AG08395 (cell line): ENCODE data around the gene MACF1.
"Not testable (repeated sequence)": the region's sequence is repeated elsewhere in the genome, so short reads cannot be mapped to it uniquely, and the experiment has no call there.

ENCODE experiments used
- DNase-seq: peaks from one replicate; pipeline ENCODE4 v3.0.0; 2012; ENCODE audit warnings: mixed read lengths, low spot score

MACF1 gene

DNA sequence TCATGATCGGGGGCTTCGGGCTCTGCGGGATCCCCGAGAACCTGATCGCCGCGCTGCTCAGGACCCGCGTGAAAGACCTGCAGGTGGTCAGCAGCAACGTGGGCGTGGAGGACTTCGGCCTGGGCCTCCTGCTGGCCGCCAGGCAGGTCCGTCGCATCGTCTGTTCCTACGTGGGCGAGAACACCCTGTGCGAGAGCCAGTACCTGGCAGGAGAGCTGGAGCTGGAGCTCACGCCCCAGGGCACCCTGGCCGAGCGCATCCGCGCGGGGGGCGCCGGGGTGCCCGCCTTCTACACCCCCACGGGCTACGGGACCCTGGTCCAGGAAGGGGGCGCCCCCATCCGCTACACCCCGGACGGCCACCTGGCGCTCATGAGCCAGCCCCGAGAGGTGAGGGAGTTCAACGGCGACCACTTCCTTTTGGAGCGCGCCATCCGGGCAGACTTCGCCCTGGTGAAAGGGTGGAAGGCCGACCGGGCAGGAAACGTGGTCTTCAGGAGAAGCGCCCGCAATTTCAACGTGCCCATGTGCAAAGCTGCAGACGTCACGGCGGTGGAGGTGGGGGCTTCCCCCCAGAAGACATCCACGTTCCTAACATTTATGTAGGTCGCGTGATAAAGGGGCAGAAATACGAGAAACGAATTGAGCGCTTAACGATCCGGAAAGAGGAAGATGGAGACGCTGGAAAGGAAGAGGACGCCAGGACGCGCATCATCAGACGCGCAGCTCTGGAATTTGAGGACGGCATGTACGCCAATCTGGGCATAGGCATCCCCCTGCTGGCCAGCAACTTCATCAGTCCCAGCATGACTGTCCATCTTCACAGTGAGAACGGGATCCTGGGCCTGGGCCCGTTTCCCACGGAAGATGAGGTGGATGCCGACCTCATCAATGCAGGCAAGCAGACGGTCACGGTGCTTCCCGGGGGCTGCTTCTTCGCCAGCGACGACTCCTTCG is 310.9 kb downstream of the MACF1 start:
- DNase-seq: not testable (repeated sequence)

DNA sequence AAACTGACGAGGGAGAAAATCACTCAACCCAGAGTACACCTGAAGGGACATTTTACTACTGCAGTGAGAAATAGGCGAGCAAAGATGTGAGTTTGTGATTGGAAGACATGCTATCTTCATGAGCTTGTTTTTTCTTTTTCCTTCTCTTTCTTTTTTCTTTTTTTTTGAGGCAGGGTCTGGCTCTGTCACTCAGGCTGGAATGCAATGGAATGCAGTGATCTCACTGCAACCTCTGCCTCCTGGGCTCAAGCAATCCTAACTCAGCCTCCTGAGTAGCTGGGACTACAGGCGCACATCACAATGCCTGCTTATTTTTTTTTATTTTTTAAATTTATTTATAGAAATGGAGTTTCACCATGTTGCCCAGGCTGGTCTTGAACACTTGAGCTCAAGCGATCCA is 312.3 kb downstream of the MACF1 start:
- not testable (repeated sequence) for DNase-seq

DNA sequence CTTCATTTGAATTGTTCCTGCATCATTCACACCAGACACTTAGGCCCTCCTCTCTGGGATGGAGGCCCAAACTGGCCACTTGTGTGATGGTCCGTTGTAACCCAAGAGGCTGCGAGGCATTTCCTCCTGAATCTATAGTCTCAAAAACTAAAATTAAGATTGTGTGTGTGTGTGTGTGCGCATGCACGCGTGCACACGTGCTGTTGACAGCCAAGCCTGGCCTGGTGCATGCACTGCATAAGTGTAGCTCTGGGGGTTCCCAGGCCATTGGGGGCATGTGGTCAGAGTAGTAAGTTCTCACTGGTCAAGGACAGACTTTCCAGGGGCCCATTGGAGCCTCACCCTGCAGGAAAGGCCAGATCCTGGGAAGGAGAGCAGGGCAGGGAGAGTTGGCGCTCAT is 313.4 kb downstream of the MACF1 start:
- not testable (repeated sequence) for DNase-seq

DNA sequence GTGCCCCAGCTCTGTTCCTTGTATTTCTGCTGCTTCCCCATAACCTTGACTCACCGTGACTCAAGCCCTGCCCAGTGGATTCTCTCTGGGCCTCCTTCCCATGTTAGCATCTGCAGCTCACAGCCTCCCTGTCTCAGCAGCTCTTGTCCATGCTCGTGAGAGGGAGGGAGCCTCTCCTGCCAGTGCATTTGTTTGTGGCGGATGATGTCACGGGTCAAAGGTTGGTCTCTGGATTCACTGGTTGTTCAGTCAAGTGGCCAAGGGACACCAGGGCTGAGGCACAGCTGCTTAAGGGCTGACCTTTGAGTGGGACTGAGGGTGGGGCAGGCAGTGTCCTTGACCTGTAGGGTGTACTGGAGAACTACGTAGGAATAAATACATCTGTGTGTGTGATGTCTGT is 314.9 kb downstream of the MACF1 start:
- not testable (repeated sequence) for DNase-seq

DNA sequence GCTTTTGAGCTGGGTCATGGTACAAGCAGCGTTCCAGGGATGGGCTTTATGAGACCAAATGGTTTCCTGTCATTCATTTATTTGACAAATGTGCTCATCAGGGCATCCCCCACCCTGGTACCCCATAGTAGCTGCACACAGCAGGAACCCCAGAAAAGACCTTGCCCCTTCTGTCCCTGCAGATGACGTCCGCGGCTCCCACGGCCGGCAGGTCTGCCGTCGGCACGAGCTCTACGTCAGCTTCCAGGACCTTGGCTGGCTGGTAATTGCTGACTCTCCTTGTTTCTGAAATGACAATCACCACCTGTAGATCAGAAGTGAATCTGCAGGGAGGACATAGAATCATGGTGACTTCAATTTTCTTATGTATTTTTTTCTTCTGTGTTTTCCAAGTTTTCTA is 317.7 kb downstream of the MACF1 start:
- not testable (repeated sequence) for DNase-seq

DNA sequence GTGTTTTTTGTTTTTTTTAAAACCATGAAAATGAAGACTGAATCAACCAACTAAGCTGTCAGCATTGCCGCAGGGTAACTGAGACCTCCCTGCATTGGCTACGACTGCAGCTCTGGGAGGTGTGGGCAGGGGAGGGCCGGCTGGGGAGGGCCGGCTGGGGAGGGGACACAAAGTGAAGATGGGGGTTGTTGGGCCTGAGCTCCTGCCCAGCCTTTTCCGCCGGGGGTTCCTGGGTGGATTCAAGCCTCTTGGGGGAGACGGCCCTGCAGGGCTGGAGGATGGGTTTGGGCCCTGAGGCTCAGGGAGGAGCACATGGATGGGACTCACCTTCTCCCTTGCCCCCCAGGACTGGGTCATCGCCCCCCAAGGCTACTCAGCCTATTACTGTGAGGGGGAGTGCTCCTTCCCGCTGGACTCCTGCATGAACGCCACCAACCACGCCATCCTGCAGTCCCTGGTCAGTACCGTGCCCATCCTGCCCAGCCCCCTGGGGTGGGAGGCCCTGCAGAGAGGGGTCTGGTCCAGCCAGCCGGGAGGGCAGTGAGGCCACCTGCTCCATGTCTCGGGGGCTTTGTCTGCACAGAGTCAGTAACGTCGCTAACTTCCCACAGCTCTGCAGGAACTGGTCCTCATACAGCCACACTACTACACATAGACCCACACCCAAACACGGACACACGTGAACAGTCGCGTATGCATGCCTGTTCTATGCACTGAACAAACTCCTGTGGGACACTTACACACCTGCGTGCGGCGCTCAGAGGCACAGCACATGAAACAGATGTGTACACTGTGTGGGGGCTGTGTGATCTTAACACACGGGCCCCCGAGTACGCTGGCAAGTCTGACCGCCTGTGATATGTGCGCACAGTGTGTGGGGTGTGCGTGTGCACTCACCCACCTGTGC is 318.4 kb downstream of the MACF1 start:
- DNase-seq: no peak

DNA sequence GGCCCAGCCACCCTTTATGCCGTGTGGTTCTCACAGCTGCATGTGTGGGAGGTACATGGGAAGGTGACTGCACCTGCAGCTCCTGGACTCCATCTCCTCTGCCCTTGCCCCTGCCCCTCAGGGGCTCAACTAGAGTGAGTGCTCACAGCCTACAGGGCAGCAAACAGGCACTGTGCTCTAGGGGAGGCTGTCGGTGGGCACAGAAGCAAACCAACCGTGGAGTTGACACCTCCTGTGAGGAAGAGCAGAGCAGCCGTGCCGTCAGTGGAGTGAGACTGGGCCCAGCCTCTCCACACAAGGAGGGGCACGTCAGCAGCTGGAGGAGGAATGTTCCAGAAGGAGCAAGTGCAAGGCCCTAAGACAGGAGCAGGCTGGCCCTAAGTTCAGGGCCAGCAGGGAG is 319.7 kb downstream of the MACF1 start:
- no peak for DNase-seq

DNA sequence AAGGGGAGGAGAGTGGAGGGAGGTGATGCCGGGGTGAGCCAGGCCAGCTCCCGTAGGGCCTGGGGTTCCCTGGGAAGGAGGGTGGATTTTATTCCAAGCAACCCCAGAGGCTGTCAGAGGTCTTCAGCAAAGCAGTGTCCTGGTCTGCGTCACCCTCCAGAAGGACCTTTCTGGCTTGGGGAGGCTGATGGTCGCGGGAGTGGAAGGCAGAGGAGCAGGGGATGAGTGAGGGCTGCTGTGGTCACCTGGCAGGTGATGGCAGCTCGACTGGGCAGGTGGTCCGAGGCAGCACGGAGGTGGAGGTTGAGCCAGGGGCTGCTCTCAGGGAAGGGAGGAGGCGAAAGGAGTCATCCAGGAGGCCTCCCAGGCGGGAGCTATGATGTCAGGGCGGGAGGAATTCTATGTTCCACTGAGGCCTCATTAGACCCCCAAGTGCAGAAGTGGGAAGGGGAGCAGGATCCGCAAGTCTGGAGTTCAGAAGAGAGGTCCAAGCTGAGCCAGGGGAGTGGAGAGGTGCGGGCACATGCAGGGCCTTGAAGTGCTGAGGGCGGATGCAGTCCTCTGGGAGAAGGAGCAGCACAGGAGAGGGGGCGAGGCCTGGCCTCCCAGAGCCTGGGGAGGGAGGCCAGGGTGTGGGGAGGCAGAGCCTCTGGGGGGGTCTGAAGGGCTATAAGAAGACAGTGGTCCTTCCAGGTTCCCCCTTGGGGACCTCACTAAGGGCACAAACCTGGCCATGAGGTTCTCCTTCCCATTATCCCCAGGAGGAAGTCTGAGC is 320.3 kb downstream of the MACF1 start:
- no peak for DNase-seq

DNA sequence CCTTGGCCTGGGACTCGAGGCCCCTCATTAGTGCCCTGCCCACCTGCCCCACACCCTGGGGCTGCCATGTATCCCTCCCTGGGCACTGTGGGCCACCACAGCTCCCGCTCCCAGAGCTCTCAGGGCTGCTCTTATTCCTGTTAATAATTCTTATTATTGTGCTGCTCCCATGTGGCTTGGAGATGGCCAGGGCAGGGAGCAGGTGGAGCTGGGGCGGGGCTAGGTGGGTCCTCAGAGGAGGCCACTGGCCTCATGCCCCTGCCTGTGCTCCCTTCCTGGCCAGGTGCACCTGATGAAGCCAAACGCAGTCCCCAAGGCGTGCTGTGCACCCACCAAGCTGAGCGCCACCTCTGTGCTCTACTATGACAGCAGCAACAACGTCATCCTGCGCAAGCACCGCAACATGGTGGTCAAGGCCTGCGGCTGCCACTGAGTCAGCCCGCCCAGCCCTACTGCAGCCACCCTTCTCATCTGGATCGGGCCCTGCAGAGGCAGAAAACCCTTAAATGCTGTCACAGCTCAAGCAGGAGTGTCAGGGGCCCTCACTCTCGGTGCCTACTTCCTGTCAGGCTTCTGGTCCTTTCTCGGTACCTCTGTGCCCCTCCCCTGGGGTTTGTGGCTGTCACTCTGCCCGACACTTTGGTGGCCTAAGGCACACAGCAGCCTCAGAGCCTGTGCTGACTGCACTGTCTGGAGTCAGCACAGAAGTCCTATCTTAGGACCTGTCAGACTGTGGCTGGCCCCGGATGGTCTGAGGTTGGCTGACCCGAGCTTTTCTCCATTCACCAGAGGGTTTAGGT is 321.1 kb downstream of the MACF1 start:
- DNase-seq: no peak

DNA sequence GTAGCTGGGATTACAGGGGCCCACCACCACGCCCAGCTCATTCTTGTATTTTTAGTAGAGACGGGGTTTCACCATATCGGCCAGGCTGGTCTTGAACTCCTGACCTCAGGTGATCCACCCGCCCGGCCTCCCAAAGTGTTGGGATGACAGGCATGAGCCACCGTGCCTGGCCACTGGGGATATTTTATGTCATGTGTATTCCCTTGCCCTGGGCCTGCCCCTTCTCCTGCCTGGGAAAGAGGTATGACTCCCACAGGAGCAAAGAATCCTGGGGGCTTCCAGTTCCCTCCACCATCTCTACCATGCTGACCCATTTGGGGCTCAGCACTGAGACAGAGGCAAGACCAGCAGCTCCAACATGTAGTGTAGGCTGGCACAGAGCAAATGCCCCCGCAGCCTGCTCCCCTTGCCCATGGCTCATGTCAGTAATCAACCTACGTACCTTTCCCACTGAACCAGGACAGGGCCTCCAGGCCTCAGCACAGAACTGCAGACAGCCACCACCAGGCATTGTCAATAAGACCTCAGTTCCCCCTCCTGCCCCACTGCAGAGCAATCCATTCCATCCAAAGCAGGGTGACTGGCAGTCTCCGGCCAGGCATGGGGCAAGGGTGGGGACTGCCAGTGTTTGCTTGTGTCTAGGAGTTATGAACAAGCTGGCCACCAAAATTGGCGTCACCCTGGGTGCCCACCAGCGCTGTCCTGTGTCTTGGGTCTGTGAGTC is 322.1 kb downstream of the MACF1 start:
- DNase-seq: no peak

DNA sequence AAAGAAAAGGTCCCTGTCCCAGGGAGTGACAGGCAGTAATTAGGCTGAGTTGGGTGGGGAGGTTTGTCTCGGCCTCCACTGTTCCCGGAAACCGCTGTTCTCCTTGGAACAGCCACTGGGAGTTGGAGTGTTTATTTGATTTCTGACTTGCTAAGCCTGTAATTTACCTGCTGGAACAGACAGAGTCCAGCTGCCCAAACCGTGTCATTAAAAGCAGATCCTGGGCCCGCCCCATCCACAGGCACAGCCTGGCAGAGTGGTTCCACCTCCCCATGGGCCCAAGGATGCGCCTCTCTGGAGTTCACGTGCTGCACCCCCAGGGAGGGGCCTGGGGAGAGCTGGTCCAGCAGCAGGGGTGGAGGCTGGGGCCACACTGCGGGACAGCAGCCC is 322.7 kb downstream of the MACF1 start:
- DNase-seq: not testable (repeated sequence)

DNA sequence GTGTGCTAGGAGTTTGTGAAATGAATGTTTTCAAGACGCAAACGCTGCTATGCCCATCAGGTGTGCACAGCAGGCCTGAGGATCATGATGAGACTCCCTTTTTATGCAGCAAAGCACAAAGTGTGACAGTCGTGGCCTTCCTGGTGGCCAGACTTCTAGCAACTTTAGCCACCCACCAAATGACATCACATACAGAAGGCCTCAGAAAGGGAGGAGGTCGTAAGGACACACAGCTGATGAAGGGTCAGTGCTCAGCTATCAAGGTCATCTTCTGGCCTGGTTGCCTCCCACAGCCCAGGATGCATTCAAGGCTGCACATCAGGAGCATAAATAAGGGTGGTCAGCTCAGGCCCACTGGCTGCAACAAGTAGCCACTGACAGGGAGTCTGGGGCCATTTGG is 323.6 kb downstream of the MACF1 start:
- no peak for DNase-seq

DNA sequence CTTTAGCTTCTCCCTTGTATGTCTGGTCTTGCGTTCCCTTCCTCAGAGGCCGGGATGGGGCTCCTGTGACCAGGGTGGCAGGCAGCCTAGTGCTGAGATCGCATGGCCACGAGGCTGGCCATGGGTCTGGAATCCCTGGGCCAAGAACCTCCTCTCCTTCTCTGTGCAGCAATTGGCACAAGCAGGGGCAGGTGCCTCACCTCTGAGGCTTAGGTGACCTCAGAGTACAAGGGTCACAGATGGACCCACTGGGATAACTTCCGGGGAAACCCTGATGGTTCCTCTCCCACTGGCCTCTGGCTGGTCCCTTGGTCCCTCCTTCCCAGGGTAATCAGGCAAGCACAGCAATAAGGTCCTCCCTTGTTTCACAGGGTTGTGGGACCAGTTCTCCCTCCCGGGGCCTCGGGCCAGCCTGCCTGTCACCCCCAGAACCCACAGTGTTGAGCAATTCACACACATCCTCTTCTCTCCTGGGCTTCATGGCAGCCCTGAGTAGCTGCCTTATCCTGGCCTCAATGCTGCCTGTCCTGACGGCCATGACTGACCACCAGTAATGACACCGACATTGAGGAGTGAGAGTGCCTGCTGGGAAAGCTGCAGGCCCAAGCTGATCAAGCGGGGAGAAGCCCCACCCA is 325.5 kb downstream of the MACF1 start:
- no peak for DNase-seq

DNA sequence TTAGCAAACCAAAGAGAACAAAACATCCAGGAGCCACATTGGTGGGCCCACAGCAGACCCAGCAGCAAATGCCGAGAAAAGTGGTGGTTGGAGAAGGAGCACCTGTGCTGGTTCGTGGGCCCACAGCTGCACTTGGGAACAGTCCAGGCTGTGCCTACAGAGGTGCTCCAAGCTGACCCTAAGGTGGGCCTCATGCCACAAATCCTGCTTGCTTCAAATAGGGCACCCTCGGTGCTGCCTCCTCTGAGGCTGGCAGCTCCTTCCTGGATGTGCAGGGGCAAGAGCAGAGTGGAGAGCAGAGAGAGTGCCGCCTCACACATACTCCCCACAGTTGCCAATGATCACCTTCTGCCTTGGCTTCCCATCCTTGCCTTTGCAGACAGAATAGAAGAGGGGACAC is 327.0 kb downstream of the MACF1 start:
- DNase-seq: no peak

DNA sequence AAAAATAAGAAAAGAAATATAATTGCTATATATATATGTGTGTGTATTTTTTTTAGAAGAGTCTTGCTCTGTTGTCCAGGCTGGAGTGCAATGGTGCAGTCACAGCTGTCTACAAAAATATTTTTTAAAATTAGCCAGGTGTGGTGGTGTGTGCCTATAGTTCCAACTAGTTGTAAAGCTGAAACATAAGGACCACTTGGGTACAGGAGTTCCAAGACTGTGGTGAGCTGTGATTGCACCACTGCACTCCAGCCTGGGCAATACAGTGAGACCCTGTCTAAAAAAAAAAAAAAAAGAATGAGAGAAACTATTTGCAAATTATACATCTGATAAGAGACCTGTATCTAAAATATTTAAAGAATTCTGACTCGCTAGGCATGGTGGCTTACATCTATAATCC is 328.9 kb downstream of the MACF1 start:
- no peak for DNase-seq
